Islet precursor cell (in vitro differentiated cells): ENCODE data around the gene GOLPH3.
"Not testable (repeated sequence)": the region's sequence is repeated elsewhere in the genome, so short reads cannot be mapped to it uniquely, and the experiment has no call there.

Experiments
- DNase-seq: peaks from one replicate; pipeline ENCODE4 v3.0.0-alpha.2; 2018

The GOLPH3 gene

GRCh38 chr5:32096891-32097595 lies 77.1 kb downstream of the GOLPH3 start:
- no peak for DNase-seq

GRCh38 chr5:32095261-32095671 lies 78.9 kb downstream of the GOLPH3 start:
- no peak for DNase-seq

- DNase-seq, result no peak
These were observed 79.4 kb downstream of the GOLPH3 start for GRCh38 chr5:32094691-32095090.

- peak; percentile 86 for DNase-seq
These were observed 80.9 kb downstream of the GOLPH3 start for GRCh38 chr5:32092938-32093812.

GRCh38 chr5:32090755-32091128 lies 83.4 kb downstream of the GOLPH3 start:
- peak; percentile 52 for DNase-seq

GRCh38 chr5:32090026-32090754 lies 83.9 kb downstream of the GOLPH3 start:
- DNase-seq, result no peak

GRCh38 chr5:32089146-32090000 lies 84.7 kb downstream of the GOLPH3 start:
- DNase-seq, result no peak

- DNase-seq, result no peak
These were observed 85.9 kb downstream of the GOLPH3 start for GRCh38 chr5:32088214-32088613.

GRCh38 chr5:32087086-32088082 lies 86.7 kb downstream of the GOLPH3 start:
- no peak for DNase-seq

- DNase-seq, result no peak
These were observed 90.1 kb downstream of the GOLPH3 start for GRCh38 chr5:32083981-32084430.

- DNase-seq, result no peak
These were observed 91.4 kb downstream of the GOLPH3 start for GRCh38 chr5:32082701-32083100.

GRCh38 chr5:32080565-32080964 lies 93.6 kb downstream of the GOLPH3 start:
- not testable (repeated sequence) for DNase-seq

- DNase-seq, result not testable (repeated sequence)
These were observed 95.3 kb downstream of the GOLPH3 start for GRCh38 chr5:32078855-32079254.

- peak; percentile 58 for DNase-seq
These were observed 97.1 kb downstream of the GOLPH3 start for GRCh38 chr5:32076699-32077695.
